Body of pancreas (tissue), 4 donors: ENCODE data around the gene FOXP1.

ENCODE experiments used
- CTCF ChIP-seq, 7 experiments: fragments of 450-650 bp in 4 of 7; fragments of 200-600 bp in 3 of 7; sonication (generic) in 3 of 7; IDR thresholded peaks; one replicate each; pipeline ENCODE4 v1.5.1; 2016 to 2019; ENCODE audit warnings: antibody characterized with exemption in 7 of 7
- POLR2A ChIP-seq, 3 donors: fragments of 450-650 bp; IDR thresholded peaks; one replicate each; pipeline ENCODE4 v1.6.1; 2016; ENCODE audit warnings: antibody characterized with exemption in 3 of 3, mild to moderate bottlenecking in 2 of 3

GRCh38 chr3:71050538-71051258, 532.8 kb downstream of the FOXP1 start:
- TF ChIP-seq POLR2A (IDR thresholded peaks at IDR 0.05) (no peak), CTCF (IDR thresholded peaks at IDR 0.05) (no peak)
